ENCODE data around the gene AFF1.

GRCh38 chr4:86991994-86992393, 57.2 kb downstream of the AFF1 start:
- TF ChIP-seq CTCF (conservative IDR thresholded peaks at IDR 0.05; ENCODE audit: low read length) (no peak), EZH2phosphoT487 (IDR thresholded peaks at IDR 0.05; ENCODE audit: borderline replicate concordance, low read depth, low read length) (no peak)
